ENCODE measurements around the gene HK1.
A peak's percentile ranks its signal among the peaks of the same experiment; 100 is the strongest.

HK1 gene

GRCh38 chr10:69451209-69451783 lies 173.0 kb downstream of the HK1 start, which contains the start of gene TSPAN15 (continued):
- TF ChIP-seq ZNF404 (tag by site-specific recombination; IDR thresholded peaks at IDR 0.05) (no peak), ZNF473 (tag by site-specific recombination; IDR thresholded peaks at IDR 0.05) (no peak), ZNF514 (tag by site-specific recombination; IDR thresholded peaks at IDR 0.05) (no peak), ZNF302 (tag by site-specific recombination; IDR thresholded peaks at IDR 0.05; ENCODE audit: low read depth) (no peak), ZNF266 (tag by site-specific recombination; IDR thresholded peaks at IDR 0.05; ENCODE audit: low read depth) (no peak), ZNF157 (tag by site-specific recombination; IDR thresholded peaks at IDR 0.05) (no peak), ZNF391 (tag by site-specific recombination; IDR thresholded peaks at IDR 0.05; ENCODE audit: borderline replicate concordance, low read depth) (no peak), ZNF529 (tag by site-specific recombination; IDR thresholded peaks at IDR 0.05; ENCODE audit: insufficient replicate concordance) (no peak), ZFHX2 (tag by site-specific recombination; conservative IDR thresholded peaks at IDR 0.05) (peak; percentile 55; the same call in 1 of the 2 replicates), SCRT2 (tag by site-specific recombination; IDR thresholded peaks at IDR 0.05) (peak; percentile 83), ZNF843 (tag by site-specific recombination; IDR thresholded peaks at IDR 0.05) (peak; percentile 35; the same call in 1 of the 2 replicates), ZNF362 (tag by site-specific recombination; IDR thresholded peaks at IDR 0.05) (no peak), ZNF791 (tag by site-specific recombination; IDR thresholded peaks at IDR 0.05) (no peak), KLF9 (tag by site-specific recombination; IDR thresholded peaks at IDR 0.05; ENCODE audit: low read depth) (peak; percentile 83), ZNF792 (tag by site-specific recombination; IDR thresholded peaks at IDR 0.05) (no peak), OVOL3 (tag by site-specific recombination; IDR thresholded peaks at IDR 0.05) (no peak), ZNF366 (tag by site-specific recombination; conservative IDR thresholded peaks at IDR 0.05) (no peak), ZNF140 (tag by site-specific recombination; IDR thresholded peaks at IDR 0.05) (no peak), ZNF596 (tag by site-specific recombination; IDR thresholded peaks at IDR 0.05) (no peak), GLIS2 (tag by site-specific recombination; IDR thresholded peaks at IDR 0.05) (peak; percentile 87), ZNF148 (tag by site-specific recombination; IDR thresholded peaks at IDR 0.05; ENCODE audit: borderline replicate concordance) (no peak), SCRT1 (tag by site-specific recombination; IDR thresholded peaks at IDR 0.05; ENCODE audit: borderline replicate concordance) (0 out of 2 replicates have a peak, but pooled peaks have one; percentile 23), BCL11A (tag by site-specific recombination; IDR thresholded peaks at IDR 0.05; ENCODE audit: low read depth) (no peak), WT1 (tag by site-specific recombination; IDR thresholded peaks at IDR 0.05) (no peak), ZBTB48 (tag by site-specific recombination; IDR thresholded peaks at IDR 0.05) (peak; percentile 55), ZBTB7A (tag by site-specific recombination; IDR thresholded peaks at IDR 0.05; ENCODE audit: low read depth) (no peak), ZNF274 (IDR thresholded peaks at IDR 0.05; ENCODE audit: low read length) (no peak), ZNF274 (tag by site-specific recombination; IDR thresholded peaks at IDR 0.05; ENCODE audit: borderline replicate concordance) (no peak), ZNF311 (tag by site-specific recombination; IDR thresholded peaks at IDR 0.05; ENCODE audit: borderline replicate concordance) (no peak), KLF8 (tag by site-specific recombination; IDR thresholded peaks at IDR 0.05) (peak; percentile 87), ZXDB (tag by site-specific recombination; IDR thresholded peaks at IDR 0.05) (peak; percentile 68), ZBTB17 (tag by site-specific recombination; IDR thresholded peaks at IDR 0.05) (no peak), ZNF10 (tag by site-specific recombination; IDR thresholded peaks at IDR 0.05) (no peak), ZNF202 (tag by site-specific recombination; IDR thresholded peaks at IDR 0.05; ENCODE audit: borderline replicate concordance) (no peak), SP2 (tag by site-specific recombination; IDR thresholded peaks at IDR 0.05) (peak; percentile 98), ZNF76 (tag by site-specific recombination; IDR thresholded peaks at IDR 0.05; ENCODE audit: borderline replicate concordance, low read depth) (peak; percentile 24; the same call in 1 of the 2 replicates), MEIS1 (CRISPR knock-in tag; IDR thresholded peaks at IDR 0.05; ENCODE audit: borderline replicate concordance) (no peak), ZSCAN30 (tag by site-specific recombination; IDR thresholded peaks at IDR 0.05) (peak; percentile 34), ZNF510 (tag by site-specific recombination; IDR thresholded peaks at IDR 0.05; ENCODE audit: insufficient replicate concordance) (no peak)

Data from HEK293 (cell line).